ENCODE measurements around the gene CES4A.
"Not testable (repeated sequence)": the region's sequence is repeated elsewhere in the genome, so short reads cannot be mapped to it uniquely, and the experiment has no call there.

The CES4A gene

DNA sequence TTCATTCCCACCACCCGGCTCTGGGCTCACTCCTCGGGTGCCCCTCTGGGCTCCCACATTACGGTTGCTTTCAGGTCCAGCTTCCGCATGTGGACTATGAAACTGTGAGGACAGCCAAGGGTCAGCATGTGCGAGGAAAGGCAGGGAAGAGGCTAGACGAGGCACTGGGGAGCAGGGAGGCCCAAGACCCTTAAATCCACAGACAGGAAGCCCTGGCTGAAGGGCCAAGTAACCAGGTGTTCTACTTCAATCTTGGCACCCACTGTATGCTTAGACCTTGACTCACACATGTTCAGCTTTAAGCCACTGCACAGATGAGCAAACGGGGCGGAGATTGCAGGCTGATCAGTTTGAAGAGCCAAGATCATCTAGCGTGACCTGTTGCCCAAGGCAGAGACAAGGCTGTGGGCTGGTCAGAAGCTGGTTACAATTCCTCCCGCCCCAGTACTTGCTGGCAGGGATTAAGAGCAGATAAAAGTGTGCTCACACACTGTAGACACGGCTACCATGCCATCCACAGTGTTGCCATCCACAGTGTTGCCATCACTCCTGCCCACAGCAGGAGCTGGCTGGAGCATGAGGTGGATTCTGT, at the start of gene CES4A:
CES4A (plus strand) TSS at position 393 of the 592 bp plus-strand sequence; CDS start at position 577, 184 bp downstream.
- no peak for DNase-seq (ENCODE audit: low spot score)

DNA sequence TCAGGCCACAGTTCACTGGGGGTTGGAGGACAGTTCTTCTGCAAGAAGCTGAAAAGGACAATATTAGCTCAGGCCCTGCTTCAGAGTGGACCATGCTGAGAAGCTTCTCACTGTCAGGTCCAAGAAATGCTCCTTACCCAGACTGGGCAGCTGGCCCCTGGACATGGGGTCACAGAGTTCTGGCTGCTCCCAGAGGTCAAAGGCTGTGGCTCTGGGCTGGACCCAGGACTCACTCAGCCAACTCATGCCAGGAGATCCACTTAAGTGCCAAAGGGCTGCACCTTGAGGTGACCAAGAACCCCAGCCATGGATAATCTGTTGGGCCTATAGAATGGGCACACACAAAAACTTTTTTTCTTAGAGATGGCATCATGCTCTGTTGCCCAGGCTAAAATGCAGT, 49.0 kb upstream of the CES4A start:
- no peak for DNase-seq (ENCODE audit: low spot score)

DNA sequence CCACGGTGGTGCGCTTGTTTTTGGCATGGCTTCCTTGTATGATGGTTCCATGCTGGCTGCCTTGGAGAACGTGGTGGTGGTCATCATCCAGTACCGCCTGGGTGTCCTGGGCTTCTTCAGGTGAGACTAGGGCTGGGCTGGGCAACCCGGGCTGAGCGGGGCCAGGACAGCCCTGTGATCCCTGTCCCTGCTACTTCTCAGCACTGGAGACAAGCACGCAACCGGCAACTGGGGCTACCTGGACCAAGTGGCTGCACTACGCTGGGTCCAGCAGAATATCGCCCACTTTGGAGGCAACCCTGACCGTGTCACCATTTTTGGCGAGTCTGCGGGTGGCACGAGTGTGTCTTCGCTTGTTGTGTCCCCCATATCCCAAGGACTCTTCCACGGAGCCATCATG, 48.2 kb upstream of the CES4A start:
- no peak for DNase-seq (ENCODE audit: low spot score)

DNA sequence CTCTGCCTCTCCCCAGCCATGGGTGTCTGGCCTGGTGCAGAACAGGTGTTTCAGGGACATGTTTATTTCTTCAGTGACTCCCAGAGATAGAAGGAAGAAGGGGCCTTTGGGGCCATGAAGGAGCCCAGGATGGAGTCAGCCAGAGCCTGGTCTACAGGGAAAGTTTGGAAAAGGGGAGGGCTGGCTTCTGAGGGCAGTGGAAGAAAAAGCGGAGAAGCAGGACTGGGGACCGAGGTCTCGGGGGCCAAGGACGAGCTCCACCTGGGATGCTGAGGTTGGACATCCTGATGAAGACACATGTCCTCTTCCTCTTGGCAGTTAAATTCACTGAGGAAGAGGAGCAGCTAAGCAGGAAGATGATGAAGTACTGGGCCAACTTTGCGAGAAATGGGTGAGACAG, 45.4 kb upstream of the CES4A start:
- no peak for DNase-seq (ENCODE audit: low spot score)

DNA sequence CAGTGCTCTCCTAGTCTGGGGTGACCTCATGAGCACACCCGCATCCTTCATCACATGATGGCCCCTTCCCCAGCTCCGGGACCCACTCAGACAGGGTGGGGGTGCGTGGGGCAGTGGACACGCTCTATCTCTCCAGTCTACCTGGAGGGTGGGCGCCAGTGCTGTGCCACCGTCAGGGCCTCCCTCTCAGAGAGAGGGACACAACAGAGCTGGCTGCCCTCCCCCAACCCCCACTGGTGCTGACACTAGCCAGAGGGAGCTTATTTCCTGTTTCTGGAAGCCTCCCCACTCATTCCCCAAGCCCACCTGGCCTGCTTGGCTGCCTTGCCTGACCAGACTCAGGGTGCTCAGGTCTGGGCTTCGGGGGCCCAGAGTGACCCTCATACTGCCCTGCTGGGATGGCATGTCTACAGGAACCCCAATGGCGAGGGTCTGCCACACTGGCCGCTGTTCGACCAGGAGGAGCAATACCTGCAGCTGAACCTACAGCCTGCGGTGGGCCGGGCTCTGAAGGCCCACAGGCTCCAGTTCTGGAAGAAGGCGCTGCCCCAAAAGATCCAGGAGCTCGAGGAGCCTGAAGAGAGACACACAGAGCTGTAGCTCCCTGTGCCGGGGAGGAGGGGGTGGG, 44.8 kb upstream of the CES4A start:
- DNase-seq (ENCODE audit: low spot score): no peak

DNA sequence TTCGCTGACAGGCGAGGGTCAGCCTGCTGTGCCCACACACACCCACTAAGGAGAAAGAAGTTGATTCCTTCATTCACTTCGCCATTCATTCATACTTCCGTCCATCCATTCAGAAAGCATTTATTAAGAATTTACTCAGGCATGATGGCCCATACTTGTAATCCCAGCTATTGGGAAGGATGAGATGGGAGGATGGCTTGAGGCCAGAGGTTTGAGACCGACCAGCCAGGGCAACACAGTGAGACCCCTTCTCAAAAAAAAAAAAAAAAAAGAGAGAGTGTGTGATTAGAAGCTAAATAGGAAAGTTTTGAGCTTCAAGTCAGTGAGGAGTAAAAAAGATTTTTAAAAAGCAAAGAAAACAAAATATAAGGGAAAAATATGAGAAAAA, 44.3 kb upstream of the CES4A start:
- DNase-seq (ENCODE audit: low spot score): no peak

DNA sequence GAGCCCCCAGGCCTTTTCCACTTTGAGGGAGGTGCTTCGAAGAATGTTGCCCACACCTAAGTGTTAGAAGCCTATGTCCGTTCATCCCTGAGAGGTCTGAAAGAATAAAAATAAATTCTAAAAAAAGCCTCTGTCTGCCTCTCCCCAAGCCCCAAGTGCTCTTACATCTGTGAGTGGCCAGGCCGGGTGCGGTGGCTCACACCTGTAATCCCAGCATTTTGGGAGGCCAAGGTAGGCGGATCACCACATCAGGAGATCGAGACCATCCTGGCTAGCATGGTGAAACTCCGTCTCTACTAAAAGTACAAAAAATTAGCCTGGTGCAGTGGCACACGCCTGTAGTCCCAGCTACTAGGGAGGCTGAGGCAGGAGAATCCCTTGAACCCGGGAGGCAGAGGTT, 43.4 kb upstream of the CES4A start:
- DNase-seq (ENCODE audit: low spot score): not testable (repeated sequence)

DNA sequence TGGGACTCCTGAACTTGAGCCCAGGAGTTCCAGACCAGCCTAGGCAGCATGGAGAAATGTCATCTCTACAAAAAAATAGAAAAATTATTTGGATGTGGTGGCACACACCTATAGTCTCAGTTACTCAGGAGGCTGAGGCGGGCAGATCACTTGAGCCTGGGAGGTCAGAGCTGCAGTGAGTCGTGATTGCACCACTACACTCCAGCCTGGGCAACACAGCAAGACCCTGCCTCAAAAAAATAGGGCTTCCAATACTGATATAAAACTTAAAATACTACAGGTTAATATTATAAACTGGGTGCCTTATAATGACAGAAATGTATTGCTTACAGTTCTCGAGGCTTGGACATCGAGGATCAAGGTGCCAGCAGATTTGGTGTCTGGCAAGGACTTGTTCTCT, 42.5 kb upstream of the CES4A start:
- no peak for DNase-seq (ENCODE audit: low spot score)

DNA sequence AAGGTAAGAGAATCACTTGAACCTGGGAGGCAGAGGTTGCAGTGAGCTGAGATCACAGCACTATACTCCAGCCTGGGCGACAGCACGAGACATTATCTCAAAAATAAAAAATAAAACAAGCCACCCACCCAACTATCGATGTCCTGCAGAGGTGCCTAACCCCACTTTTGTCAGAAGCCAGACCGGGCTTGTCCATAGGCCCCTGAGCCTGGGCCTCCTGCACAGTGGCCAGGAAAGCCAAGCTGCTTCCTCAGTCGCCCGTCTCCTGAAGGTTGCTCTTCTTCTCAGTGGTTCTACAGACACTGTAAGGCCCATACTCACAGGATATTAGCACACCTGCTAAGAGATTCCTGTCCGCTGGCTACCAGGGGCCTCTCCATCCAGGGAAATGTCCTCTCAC, 41.8 kb upstream of the CES4A start:
- no peak for DNase-seq (ENCODE audit: low spot score)

DNA sequence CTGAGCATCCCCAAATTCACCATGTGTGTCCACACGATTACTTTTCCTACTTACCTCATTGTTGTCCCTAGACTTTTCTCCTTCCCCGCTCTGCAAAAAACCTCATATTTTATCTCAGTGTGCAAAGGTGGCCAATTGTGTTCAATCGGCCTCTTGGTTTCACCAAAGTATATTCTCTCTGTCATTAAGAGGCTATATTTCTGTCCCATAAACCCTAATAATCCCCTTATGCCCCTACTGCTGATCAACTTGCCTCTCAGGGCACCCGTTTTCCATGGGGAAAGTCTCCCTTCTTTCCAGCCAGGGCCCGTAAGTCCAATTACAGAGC, 41.5 kb upstream of the CES4A start:
- no peak for DNase-seq (ENCODE audit: low spot score)

DNA sequence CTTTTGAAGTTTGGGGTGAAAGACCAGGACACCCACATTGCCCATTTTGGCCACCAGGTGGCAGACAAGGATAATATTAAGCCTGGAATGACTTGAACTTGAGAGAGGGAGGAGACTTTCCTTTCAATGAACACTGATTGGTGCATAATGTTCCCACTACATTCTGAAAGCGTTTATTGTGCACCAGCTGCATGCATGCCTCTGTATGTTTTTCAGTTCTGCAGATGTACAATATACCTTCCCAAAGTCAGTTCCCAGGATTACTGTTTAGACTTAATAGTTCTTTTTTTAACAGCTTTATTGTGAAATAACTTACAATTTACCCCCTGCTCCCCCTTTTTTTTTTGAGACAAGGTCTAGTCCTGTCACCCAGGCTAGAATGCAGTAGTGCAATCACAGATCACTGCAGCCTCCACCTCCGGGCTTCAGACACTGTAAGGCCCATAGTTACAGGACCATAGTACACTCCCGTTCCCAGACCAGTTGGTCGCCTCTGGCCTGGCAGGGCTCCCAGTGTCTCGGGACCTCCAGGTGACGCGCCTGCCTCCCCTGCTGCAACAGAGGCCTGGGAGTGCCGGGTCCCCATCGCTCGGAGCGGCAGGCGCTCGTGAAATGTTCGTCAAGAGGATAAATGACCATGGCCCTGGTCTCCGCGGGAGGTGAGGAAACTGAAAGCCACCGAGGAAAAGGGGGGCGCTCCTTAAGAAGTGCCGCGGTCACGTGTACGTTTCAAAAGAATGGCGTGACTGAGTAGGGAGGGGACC, 40.9 kb upstream of the CES4A start:
- DNase-seq (ENCODE audit: low spot score): peak; percentile 84

DNA sequence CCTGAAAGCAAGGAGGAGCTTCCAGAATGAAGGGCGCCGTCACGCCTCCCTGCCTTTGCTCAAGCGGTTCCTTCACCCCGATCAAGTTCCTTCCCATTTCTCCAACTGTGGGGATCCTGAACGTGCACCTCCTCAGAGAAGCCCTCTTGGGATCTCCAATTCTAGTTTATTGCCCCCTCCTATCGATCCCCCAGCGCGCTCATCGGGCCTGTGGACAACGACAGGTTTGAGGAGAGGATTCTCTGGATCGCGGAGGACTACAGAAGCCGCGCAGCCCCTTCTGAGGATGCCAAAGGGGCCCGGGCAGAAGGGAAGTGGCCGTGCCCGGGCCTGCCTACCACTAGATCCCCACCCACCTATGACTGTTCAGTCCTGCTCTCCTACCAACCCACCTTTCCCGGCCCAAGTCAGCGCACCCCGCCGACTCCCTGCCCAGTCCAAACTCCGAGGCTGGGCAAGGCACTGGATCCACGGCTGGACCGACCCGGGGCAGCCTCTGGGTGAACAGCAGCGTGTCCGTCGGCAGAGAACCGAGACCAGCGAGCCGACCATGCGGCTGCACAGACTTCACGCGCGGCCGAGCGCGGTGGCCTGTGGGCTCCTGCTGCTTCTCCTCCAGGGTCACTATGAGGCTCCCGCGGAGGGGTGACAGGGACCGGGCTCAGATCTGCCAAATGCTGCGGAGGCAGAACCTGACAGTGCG, 40.1 kb upstream of the CES4A start:
- no peak for DNase-seq (ENCODE audit: low spot score)

DNA sequence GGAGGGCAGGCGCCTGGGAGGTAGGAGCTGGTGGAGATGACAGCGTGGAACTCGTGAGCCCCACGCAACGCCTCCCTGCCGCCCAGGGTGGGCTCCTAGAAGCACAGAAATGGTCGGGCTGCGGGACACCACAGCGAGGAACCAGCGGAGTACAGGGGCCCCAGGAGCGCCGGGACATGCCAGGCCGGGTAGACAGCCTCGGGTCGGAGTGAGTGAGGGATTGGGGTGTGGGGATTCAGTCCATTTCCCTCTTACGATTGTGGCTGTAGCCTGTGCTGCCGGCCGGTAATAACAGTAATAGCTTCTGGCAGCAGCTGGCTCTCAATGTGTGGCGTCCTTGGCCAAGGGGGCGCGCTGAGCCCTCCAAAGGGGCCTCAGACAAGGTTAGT, 39.6 kb upstream of the CES4A start:
- no peak for DNase-seq (ENCODE audit: low spot score)

DNA sequence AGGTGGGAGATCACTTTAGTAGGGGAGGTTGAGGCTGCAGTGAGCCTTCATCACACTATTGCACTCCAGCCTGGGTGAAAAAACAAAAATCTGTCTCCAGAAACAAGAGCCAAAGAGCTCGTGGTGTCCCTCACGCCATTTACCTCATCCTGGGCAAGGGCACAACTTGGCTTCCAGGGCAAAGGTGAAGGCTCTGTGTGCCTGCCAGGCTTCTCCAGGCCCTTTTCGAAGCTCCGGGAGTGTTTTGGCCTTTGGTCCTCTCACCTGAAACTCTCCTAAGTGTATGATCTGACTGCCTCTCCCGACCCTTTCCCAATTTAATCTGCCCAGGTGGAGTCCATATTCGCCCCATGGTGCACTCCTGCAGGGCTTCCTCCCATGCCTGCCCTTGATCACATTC, 38.9 kb upstream of the CES4A start:
- no peak for DNase-seq (ENCODE audit: low spot score)

DNA sequence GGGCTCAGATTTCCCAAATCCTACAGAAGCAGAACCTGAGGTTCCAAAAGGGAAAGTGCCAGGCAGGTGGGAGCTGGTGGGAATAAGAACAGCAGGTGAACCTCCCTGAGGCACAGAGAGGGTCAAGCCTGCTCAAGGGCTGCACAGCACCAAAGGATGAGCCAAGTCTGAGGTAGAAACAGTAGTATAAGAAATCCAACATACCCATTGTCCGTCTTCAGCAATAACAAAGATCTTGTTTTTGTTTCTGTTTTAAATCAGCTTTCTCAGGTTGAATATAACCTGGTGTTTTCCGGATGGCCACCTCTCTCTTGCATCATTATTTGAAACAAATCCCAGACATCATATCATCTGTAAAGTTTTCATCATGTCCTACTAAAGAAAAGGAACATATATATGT, 38.0 kb upstream of the CES4A start:
- no peak for DNase-seq (ENCODE audit: low spot score)

DNA sequence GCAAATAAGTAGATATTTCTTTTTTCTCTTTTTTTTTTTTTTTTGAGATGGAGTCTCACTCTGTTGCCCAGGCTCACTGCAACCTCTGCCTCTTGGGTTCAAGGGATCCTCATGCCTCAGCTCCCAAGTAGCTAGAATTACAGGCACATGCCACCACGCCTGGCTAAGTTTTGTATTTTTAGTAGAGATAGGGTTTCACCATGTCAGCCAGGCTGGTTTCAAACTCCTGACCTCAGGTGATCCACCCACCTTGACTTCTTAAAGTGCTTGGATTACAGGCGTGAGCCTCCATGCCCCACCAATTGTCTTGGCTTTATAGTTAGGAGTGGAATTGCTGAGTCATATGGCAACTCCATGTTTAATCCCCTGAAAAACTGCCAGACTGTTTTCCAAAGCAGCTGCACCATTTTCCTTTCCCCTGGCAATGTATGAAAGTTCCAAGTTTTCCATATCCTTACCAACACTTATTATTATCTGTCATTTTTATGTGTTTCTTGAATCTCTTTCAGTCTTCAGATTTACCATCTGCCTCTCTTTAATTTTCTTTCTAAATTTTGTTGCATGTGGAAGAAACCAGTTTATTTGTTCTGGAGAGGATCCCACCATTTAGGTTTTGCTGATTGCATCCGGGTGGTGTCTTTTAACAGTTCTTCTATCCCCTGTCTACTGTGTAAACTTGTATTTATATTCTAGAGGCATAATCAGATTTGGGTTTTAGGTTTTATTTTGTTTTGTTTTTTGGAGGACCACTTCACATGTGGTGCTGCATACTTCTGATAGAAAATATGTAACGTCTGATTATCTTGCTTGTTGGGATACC, 37.2 kb upstream of the CES4A start:
- no peak for DNase-seq (ENCODE audit: low spot score)

DNA sequence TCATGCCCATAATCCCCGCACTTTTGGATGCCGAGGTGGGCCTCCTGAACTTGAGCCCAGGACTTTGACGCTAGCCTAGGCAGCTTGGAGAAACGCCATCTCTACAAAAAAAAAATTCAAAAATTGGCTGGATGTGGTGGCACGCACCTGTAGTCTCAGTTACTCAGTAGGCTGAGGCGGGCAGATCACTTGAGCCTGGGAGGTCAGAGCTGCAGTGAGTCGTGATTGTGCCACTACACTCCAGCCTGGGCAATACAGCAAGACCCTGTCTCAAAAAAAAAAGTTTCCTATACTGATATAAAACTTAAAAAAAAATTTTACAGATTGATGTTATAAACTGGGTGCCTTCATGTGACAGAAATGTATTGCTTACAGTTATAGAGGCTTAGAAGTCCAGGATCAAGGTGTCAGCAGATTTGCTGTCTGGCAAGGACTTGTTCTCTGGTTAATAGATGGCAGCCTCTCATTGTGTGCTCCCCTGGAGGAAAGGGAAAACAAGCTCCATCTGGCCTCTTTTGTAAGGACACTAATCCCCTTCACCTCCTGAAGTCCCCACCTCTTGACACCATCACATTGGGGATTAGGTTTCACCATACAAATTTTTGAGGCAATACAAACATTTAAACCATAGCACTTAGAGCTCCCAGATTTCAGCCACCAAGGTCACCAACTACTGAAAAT, 35.8 kb upstream of the CES4A start:
- no peak for DNase-seq (ENCODE audit: low spot score)

DNA sequence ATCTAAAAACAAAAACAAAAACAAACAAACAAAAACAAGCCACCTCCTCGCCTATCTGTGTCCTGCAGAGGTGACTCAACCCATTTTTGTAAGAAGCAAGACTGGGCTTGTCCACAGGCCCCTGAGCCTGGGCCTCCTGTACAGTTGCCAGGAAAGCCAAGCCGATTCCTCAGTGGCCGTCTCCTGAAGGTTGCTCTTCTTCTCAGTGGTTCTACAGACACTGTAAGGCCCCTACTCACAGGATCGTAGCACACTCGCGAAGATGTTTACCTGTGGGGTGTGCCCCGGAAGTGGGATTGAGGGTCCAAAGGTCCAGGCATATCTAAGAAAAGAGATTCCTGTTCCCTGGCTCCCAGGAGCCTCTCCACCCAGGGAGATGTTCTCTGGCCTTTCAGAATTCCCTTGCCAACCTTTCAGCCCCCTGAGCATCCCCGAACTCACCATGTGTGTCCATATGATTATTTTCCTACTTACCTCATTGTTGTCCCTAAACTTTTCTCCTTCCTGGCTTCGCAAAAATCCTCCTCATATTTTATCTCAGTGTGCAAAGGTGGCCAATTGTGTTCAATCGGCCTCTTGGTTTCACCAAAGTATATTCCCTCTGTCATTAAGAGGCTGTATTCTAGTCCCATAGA, 34.8 kb upstream of the CES4A start:
- no peak for DNase-seq (ENCODE audit: low spot score)

DNA sequence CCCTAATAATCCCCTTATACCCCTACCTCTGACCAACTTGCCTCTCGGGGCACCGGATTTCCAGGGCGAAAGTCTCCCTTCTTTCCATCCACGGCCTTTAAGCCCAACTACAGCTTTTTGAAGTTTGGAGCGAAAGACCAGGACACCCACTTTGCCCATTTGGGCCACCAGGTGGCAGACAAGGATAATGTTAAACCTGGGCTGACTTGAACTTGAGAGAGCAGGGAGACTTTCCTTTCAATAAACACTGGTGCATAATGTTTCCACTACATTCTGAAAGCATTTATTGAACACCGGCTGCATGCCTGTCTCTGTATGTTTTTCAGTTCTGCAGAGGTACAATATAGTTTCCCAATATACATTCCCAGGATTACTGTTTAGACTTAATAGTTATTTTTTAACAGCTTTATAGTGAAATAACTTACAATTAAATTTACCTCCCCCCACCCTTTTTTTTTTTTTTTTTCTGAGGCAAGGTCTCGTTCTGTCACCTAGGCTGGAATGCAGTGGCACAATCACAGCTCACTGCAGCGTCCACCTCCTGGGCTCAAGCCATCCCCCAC, 34.2 kb upstream of the CES4A start:
- peak; percentile 68 for DNase-seq (ENCODE audit: low spot score)

DNA sequence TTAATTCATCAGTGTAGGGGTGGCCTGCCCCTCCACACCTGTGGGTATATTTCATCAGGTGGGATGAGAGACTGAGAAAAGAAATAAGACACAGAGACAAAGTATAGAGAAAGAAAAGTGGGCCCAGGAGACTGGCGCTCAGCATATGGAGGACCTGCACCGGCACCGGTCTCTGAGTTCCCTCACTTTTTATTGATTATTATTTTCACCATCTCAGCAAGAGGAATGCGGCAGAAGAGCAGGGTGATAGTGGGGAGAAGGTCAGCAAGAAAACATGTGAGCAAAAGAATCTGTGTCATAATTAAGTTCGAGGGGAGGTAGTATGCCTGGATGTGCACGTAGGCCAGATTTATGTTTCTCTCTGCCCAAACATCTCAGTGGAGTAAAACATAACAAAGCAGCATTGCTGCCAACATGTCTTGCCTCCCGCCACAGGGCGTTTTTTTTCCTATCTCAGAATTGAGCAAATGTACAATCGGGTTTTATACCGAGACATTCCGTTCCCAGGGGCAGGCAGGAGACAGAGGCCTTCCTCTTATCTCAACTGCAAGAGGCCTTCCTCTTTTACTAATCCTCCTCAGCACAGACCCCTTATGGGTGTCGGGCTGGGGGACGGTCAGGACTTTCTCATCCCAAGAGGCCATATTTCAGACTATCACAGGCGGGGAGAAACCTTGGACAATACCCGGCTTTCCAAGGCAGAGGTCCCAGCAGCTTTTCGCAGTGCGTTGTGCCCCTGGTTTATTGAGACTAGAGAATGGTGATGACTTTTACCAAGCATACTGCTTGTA, 32.8 kb upstream of the CES4A start:
- not testable (repeated sequence) for DNase-seq (ENCODE audit: low spot score)

Measured in COLO829 (cell line).